ENCODE data around the gene LAMTOR5.

DNA sequence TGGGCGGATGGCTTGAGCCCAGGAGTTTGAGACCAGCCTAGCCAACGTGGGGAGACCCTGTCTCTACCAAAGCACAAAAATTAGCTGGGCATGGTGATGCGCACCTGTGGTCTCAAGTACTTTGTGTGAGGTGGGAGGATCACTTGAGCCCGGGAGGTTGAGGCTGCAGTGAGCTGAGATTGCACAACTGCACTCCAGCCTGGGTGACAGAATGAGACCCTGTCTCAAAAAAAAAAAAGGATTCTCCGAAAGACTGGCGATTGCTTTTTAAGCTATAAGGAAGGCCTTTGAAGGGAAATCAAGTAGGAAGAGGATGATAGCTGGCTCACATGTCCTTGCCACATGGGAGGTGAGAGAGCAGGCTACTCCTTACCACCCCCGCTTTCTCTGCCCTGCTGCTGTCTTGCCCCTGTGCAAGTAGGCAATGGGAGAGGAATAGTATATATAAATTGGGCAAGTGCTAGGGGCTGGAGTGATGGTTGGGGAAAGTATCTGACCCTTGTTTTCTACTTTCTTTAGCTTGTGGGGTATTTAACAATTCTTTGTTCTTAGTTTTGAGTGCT is 3.8 kb upstream of the LAMTOR5 start:
- no peak for TF ChIP-seq EGR1 (IDR thresholded peaks at IDR 0.05)
- TF ChIP-seq CEBPB (IDR thresholded peaks at IDR 0.05) = no peak
- TF ChIP-seq FOXM1 (IDR thresholded peaks at IDR 0.05; ENCODE audit: borderline replicate concordance, low read depth) = no peak
- no peak for TF ChIP-seq TCF12 (IDR thresholded peaks at IDR 0.05; ENCODE audit: low read depth)
- no peak for TF ChIP-seq TAF1 (IDR thresholded peaks at IDR 0.05; ENCODE audit: low read depth)
- TF ChIP-seq TEAD4 (IDR thresholded peaks at IDR 0.05) = no peak
- TF ChIP-seq, protein P1, sequence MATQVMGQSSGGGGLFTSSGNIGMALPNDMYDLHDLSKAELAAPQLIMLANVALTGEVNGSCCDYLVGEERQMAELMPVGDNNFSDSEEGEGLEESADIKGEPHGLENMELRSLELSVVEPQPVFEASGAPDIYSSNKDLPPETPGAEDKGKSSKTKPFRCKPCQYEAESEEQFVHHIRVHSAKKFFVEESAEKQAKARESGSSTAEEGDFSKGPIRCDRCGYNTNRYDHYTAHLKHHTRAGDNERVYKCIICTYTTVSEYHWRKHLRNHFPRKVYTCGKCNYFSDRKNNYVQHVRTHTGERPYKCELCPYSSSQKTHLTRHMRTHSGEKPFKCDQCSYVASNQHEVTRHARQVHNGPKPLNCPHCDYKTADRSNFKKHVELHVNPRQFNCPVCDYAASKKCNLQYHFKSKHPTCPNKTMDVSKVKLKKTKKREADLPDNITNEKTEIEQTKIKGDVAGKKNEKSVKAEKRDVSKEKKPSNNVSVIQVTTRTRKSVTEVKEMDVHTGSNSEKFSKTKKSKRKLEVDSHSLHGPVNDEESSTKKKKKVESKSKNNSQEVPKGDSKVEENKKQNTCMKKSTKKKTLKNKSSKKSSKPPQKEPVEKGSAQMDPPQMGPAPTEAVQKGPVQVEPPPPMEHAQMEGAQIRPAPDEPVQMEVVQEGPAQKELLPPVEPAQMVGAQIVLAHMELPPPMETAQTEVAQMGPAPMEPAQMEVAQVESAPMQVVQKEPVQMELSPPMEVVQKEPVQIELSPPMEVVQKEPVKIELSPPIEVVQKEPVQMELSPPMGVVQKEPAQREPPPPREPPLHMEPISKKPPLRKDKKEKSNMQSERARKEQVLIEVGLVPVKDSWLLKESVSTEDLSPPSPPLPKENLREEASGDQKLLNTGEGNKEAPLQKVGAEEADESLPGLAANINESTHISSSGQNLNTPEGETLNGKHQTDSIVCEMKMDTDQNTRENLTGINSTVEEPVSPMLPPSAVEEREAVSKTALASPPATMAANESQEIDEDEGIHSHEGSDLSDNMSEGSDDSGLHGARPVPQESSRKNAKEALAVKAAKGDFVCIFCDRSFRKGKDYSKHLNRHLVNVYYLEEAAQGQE (IDR thresholded peaks at IDR 0.05; ENCODE audit: low read depth) = no peak
- TF ChIP-seq EP300 (IDR thresholded peaks at IDR 0.05; ENCODE audit: borderline replicate concordance) = no peak
- no peak for TF ChIP-seq RAD21 (IDR thresholded peaks at IDR 0.05; ENCODE audit: low read depth)
- TF ChIP-seq, protein P2, sequence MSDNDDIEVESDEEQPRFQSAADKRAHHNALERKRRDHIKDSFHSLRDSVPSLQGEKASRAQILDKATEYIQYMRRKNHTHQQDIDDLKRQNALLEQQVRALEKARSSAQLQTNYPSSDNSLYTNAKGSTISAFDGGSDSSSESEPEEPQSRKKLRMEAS (IDR thresholded peaks at IDR 0.05) = no peak
- TF ChIP-seq NFIC (IDR thresholded peaks at IDR 0.05) = no peak

All from Ishikawa (cell line).